Ovary (tissue), 3 donors: Measurements from ENCODE around the gene RAC3.

ENCODE experiments used
- CTCF ChIP-seq, 3 donors: fragments of 450-650 bp in 2 of 3; fragments of 200-600 bp in 1 of 3; IDR thresholded peaks; one replicate each; pipeline versions ENCODE4 v1.5.1 to v1.8.0; 2016 to 2022; ENCODE audit warnings: antibody characterized with exemption in 3 of 3, mild to moderate bottlenecking in 1 of 3
- EP300 ChIP-seq: sonication (generic); formaldehyde crosslinking; IDR thresholded peaks from one replicate; pipeline ENCODE4 v1.6.1; 2017; ENCODE audit warnings: antibody characterized with exemption
- POLR2A ChIP-seq: fragments of 450-650 bp; IDR thresholded peaks from one replicate; pipeline ENCODE4 v1.6.1; 2017; ENCODE audit warnings: antibody characterized with exemption, mild to moderate bottlenecking, moderate library complexity
- donor health status: DM: no; HTN: no; CAD: no.

- TF ChIP-seq CTCF (IDR thresholded peaks at IDR 0.05) (no peak), EP300 (no peak), POLR2A (no peak)
Measured at GRCh38 chr17:82083009-82083408, 51.5 kb downstream of the RAC3 start.
